Stimulated activated CD4-positive, alpha-beta T cell treated with anti-CD3 and anti-CD28 coated beads, TNF-alpha, amount 100 ng/mL, for 1 hour (primary cell): ENCODE results near the gene FN3KRP.

Source experiments
- DNase-seq, 3 donors: peaks; one replicate each; pipeline ENCODE4 v3.0.0-alpha.2; 2020; ENCODE audit warnings: low read depth in 3 of 3, low spot score in 1 of 3

FN3KRP gene, protein sequence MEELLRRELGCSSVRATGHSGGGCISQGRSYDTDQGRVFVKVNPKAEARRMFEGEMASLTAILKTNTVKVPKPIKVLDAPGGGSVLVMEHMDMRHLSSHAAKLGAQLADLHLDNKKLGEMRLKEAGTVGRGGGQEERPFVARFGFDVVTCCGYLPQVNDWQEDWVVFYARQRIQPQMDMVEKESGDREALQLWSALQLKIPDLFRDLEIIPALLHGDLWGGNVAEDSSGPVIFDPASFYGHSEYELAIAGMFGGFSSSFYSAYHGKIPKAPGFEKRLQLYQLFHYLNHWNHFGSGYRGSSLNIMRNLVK

DNA sequence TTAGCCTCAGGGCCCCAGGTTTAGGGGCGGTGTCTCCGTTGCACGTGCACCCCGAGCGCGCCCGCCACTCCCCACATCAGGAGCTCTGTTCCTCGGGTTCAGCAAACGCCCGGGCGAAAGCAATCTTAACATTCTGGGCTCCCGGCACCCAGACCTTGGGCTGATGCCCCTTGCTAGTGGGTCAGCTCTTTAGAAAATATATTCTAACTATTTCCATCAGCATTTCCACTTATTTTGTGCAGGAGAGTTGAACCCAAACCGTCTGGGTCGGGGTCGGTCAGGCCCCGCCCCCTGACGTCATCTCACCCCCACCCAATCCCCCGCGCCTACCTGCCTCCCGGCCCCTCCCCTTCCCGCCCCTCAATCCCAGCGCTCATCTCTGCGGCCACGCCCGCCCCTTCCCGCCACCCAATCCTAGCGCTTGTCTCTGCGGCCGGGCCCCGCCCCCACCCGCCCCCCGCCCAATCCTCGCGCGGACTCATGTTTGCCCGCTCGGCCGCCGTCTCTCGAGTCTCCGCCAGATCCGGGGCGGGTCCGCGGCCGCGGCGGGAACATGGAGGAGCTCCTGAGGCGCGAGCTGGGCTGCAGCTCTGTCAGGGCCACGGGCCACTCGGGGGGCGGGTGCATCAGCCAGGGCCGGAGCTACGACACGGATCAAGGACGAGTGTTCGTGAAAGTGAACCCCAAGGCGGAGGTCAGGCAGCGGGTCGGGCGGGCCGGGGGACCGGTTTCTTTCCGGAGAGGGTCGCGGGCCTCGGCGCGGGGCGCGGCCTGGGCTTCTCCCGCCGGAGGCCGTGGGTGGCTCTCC lies at the start of gene FN3KRP:
Gene FN3KRP (plus strand): TSS at position 504 of the 808 bp plus-strand sequence. CDS start 50 bp downstream, at position 554.
- DNase-seq = peak; percentile 56 to 91 (median 75)

DNA sequence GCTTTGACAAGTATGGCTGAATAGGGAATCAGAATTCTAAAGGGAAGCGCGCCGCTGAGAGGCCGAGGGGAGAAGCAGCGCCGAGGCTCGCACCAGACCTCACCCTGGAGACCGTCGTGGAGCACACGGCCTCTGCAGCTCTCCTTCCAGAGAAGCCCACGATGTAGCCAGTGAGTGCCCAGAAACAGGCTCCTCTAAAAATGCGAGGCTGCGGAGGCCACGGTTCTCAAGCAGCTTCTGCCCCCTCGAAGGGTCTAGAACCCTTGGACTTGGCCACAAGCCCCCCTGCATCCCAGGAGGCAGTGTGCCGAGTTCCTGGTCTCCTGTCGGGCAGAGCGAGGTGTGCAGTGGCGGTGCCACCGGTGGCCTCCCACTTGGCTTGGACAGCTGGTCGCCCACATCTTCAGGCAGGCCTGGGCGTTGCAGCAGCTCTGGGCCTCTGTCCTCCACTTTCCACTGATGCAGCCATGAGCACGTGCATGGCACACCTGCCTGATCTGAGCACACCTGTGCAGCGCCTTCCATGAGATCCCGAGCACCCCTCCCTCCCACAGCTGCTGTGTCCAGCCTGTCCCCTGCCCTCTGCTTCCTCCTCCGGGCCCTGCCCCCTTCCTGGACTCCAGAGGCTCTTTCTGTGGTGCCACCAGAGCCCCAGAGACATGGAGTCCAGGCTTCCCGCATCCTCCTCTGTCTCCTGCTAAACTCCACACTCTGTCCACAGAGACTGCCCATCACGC lies 49.4 kb upstream of the FN3KRP start:
- no peak for DNase-seq

DNA sequence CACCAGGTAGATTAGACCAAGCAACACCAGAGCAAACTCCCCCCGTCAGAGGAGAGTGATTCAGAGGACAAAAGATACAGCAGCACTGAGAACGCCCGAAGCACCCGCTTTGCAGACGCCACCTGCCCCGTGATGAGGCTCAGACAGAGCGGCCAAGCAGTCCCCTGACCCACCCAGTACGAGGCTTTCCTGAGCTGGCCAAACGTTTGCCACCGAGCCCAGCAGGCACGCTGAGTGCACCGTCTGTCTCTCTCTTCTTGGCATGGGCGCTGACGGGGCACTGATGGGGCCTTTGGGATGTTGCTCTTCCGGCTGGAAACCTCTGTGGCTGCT lies 48.9 kb upstream of the FN3KRP start:
- no peak for DNase-seq

DNA sequence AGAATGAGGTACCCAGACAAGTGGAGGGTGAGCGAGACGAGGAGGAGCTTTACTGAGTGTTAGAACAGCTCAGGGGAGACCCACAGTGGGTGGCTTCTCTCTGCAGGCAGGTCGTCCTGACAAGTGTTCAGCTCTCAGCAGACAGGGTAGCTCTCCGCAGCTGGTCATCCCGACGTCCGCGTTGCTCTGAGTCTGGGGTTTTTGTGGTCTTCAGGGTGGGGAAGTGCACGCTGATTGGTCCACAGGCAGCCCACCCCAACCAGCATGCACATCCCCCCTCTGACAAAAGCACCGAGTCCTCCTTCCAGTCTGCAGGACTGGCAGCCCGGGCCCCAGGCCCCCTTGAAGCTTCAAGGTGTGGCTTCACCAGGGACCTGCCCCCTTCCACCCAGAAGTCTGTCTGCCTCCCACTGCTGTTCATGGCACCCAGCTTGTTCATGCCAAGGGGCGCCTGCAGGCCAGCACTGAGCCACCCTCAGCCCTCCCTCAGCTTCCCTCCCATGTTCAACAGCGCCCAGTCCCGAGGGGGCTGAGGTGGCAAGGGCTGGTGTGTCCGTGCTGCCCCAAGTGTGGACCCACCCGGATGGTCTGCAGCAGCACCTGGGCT lies 48.4 kb upstream of the FN3KRP start:
- DNase-seq = no peak

DNA sequence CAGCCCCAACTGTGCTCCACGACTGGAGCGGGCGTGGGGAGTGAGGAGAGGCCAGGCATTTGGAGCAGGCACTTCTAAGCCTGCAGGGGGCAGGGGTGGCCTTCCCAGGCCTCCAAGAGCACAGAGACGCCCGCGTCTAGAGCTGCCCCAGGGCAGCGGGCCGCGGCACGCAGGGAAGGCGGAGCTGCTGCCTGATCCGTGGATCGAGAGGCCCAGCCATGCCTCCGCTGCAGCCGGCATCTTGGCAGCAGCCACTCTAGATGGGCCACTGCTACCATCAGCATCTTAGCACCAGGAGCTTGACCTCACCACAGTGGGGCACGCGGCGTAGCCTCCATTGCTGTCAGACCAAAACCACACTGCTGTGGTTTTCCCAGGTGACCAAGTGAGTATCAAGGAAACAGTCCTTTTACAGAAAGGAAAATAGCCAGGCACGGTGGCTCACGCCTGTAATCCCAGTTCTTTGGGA lies 47.8 kb upstream of the FN3KRP start:
- peak in 1 of 3 donors; percentile 18 for DNase-seq

DNA sequence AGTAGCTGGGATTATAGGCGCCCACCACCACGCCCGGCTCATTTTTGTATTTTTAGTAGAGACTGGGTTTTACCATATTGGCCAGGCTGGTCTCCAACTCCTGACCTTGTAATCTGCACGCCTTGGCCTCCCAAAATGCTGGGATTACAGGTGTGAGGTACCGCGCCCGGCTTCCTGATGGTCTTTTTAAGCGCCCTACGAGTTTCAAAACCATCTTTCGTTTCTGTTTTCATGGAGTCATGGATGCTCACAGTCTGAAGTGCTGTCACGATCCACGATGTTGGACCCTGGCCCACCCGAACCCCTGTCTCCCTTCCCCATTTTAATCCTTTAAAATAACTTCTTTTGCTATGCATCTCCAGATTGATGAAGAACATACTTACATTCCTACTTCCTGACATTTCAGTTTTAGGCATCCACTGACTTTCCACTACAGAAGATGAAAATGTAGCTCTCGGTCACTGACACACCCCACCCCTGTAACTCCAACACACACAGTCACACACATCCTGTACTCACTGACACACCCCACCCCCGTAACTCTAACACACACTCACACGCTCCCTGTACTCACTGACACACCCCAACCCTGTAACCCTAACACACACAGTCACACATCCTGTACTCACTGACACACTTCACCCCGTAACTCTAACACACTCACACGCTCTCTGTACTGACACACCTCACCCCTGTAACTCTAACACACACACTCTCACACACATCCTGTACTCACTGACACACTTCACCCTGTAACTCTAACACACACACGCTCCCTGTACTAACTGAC lies 45.6 kb upstream of the FN3KRP start:
- no peak for DNase-seq

DNA sequence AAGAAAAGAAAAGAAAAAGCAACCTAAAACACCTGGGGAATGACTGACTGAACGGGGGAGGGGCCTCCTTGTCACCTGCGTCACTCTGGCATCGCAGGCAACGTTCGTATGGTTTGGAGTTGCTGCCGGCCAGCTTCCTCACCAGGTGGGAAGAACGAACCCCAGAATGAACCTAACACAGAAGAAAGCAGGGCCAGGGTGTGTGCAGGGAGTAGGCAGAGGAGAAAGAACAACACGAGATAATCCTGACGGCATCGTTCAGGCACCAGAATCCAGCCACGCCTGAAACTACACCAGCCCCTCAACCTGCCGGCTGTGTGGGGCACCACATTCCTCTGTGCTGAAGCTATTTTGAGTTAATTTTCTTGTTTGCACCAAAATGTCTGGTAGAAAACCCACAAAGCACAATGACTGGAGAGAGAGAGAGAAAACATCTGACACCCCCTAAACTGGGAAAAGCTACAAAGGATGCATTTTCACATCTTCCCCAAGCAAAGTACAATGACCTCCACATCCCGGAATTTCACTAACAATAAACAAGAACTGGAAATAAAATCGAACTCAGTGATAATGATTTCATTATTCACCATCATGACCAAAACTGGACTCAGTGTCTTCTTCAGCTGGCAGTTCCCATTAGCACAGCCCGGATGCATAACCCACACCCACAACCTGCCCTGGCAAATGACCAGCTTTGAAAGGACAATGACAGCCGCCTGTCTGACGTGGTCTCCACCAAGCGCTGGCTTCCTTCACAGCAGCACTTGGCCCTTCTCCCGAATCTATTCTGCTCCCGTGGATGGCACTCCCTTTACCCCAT lies 41.6 kb upstream of the FN3KRP start:
- DNase-seq = no peak

DNA sequence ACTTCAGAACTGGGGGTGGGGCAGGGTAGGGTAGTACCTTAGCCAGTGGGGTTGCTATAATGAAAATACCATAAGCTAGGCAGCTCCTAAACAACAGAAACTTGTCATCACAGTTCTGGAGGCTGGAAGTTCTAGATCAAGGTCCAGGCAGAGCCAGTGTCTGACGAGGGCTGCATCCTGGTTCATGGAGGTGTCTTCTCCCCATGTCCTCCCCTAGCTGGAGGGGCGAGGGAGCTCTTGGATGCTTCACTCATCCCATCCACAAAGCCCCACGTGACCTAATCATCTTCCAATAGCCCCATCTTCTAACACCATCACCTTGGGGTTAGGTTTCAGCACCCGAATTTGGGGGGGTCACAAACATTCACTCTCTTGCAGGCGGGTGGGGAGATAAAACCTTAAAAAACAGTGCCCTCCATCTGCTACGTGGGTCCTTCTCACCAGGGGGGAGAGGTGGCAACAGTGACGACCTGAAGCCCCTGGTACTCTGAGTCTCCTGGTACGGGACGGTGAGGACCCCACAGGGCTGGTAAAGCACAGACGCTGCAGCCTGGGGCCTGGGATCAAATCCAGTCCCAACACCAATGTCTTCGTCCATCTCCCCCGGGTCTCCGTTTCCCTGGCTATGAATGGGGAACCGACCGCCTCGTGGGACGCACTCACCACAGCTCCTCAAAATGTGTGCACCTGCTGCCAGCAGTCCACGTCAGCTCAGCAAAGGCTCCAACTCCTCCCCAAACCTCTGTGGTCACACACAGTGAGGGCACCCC lies 40.8 kb upstream of the FN3KRP start:
- no peak for DNase-seq

DNA sequence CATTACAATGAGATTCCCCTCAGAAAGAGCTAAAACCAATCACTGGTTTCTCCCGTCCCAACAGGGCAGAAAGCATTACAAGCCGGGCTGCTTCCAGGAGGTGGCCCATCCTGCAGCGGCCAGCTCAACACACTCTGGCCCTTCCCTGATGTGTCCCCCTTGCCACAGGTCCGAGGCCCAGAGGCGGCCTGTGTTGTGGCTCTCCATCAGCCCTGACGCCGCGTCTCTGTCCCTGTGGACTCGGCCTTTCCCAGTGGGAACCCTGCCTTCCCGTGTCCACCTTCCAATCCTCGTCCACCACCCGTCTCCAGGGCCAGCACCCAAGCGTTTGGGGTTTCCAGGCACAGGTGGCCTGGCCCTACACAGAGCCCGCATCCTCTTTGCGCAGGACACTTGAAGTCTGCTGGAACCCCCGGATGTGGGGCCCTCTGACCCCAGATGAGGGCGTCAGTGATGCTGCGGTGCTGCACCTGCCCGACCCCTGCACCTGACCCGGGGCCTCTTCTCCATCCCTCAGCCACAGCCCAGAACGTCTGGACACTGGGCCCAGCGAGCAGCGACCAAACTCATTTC lies 39.1 kb upstream of the FN3KRP start:
- DNase-seq = no peak

DNA sequence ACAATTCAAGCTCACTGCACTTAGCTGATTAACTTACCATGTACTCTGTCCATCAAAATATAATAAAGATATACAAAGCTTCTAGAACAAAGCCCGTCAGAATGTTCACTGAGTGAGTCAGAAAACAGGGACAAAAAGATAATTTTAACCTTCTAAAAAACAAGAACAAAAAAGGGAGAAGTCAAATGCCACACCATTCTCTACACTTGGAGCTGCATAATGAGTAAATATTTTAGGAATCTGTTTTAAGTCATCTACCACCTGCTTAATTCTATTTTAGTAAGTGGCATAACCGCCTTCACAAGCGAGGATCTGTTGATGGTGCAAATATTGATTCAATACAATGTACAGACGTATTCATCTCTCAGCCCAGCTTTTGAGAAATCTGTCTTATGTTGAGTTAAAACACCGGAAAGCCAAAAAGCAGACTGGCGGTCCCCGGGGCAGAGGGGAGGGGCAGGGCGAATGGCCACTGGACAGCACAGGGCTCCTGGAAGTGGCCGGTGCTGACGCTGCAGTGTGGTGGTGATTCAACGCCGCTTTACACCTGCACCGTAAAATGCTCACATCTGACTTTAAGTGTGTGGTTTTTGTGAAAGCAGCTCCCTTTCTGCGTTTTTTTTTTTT lies 38.1 kb upstream of the FN3KRP start:
- DNase-seq = no peak

DNA sequence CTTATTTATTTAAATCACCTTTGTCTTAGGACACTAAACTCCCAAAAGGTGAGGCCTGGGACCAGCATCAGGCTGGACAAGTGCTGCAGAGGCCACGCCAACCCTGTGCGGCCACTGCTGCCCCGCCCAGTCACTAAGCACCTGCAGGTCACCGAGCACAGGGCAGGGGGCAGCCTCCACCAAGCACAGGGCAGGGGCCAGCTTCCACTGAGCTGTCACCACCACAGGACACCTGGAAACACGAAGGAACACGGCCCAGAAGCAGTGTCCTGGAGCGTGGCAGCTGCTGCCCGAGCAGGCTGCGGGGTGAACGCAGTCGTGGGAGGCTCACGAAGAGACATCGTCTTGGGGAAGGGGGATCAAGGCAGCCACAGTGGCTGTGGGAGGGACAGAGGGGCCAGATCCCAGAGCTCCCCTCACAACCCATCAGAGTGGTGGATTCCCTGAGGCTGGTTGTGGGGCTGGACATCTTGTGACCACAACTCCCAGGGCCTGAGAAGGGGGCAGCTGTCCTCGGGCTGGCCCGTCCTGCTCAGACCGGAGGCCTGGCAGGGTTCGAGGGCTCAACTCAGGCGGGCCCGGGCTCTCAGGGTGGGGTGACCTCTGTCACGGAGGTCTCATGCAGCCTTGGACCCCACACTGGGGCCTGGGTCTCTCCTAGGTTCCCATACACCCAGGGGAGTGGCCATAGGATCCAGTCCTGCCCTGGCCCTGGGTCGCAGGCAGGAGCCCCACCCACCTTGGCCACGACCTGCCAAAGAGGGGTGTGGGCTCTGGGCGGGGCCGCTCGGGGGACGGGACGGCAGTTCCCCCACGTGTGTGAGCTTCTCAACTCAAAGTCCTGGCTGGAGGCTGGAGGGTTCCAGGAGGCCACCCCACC lies 36.7 kb upstream of the FN3KRP start:
- DNase-seq = no peak

DNA sequence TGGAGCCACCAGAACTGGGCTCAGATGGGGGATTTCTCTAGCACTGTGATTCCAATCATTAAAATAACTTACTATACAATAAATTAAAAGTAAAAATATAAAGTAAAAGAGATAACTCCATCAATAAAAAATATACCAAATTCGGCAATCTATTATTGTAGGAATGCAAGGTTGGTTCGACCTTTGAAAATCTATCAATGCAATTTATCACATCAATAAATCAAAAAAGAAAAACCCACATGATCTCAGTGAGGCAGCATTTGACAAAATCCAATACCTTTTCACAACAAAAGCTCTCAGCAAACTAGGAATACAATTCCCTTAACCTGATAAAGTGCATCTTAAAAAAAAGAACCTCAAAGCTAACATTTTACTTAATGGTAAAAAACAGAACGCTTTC lies 35.0 kb upstream of the FN3KRP start:
- no peak for DNase-seq

DNA sequence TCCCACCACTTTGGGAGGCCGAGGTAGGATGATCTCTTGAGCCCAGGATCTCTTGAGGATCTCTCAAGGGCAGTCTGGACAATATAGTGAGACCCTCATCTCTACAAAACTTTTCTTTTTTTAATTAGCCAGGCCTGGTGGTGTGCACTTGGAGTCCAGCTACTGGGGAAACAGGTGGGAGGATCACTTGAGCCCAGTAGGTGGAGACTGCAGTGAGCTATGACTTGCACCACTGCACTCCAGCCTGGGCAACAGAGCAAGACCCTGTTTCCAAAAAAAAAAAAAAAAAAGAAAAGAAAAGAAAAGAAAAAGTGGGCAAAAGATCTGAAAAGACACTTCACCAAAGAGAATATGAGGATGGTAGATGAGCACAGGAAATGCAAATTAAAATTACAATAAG lies 33.0 kb upstream of the FN3KRP start:
- no peak for DNase-seq

DNA sequence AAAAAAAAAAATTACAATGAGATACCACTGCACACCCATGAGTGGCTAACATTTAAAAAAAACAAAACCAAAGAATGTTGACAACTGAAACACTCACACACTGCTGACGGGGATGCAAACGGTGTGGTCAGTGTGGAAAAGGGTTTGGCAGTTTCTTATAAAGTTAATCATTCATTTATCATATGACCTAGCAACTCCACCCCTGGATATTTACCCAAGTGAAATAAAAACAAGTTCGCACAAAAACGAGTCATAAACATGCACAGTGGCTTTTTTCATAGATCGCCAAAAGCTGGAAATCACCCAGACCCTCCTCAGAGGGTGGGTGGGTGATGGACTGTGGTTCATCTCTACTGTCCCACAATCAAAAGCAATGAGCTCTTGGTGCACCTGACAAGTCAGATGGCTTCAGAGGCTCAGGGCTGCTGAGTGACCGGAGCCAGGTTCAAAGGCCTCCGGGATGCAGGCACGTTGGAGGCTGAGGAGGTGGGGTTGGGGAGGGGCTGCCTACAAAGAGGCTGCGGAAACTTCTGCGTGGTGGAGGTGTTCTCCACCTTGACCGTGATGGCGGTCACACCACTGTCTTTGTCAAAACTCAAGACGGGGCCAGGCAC lies 32.2 kb upstream of the FN3KRP start:
- DNase-seq = no peak

DNA sequence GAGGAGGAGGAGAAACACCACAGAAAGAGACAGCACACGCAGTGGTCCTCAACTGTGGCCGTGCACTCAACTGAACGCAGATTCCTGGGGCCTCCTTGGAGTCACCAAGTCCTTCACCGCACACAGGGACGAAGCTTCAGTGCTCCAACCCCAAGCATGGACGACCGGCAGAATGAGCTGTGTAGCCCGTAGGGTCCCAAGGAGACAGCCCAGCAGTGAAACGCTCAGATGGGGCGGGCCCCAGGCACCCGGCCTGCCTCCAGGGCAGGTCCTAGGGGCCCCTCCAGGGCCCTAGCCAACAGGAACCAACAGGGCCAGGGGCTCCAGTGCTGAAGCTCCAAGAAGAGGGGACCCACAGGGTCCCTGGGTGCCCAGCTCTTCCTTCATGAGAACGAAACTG lies 31.2 kb upstream of the FN3KRP start:
- DNase-seq = no peak

DNA sequence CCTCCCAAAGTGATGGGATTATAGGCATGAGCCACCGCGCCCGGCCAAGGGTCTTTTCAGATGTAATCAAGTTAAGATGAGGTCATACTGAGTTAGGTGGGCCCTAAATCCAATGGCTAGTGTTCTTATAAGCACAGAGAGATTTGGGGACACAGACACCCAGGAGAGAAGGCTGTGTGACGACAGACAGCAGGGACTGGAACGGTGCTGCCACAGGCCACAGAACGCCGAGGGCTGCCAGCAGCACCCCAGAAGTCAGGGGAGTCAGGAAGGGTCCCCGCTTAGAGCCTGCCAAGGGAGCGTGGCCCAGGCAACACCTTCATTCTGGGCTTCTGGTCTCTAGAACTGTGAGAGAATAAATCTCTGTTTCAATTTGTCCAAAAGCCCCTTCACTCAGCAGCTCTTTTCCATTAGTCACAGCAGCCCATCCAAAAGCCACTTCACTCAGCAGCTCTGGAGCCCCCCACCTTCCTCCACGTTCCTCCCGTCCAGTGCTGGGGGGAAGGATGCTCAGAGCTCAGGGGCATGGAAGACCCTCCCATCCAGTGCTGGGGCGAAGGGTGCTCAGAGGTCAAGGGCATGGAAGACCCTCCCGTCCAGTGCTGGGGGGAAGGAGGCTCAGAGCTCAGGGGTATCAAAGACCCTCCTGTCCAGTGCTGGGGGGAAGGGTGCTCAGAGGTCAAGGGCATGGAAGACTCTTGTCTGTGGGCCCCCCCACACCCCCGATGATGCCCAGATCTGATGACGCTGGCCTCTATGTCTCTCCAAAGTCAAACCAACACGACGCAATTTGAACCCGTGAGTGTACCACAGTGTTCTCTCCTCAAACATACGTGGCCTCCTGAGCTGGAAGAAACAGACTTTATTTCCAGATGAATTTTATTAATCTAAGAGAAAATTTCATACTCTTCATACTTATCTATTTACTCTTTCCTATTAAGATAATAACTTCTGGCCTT lies 29.9 kb upstream of the FN3KRP start:
- no peak for DNase-seq
